IMR-90 (cell line): ENCODE results near the gene WASF1. TPM values are rescaled to one million over a fixed set of nuclear protein-coding genes. Genes with fewer than 3 reads are reported as not detected.

ENCODE experiments used
- ATAC-seq: fragments of 200-7000 bp; cut with Tn5 transposase; 2 replicates; pipeline ENCODE4 v1.9.1; 2020; ENCODE audit warnings: low read depth, mild to moderate bottlenecking, moderate library complexity
- BruUV-seq: library from RNA; stranded (reverse); fragments of 400-500 nt; replicated peaks from 2 replicates; lab custom pipeline; 2021; lab: Mats Ljungman, UMichigan
- CTCF ChIA-PET: fragments of 300-600 bp; formaldehyde crosslinking; extraction: SDS; loops from one replicate; lab custom pipeline; 2021; ENCODE audit warnings: antibody characterized with exemption; lab: Yijun Ruan, JAX
- POLR2A ChIA-PET: fragments of 300-600 bp; sonication (Branson Sonifier 250); formaldehyde crosslinking; loops from one replicate; lab custom pipeline; 2022; ENCODE audit warnings: antibody characterized with exemption; ENCODE audit not compliant: unreplicated experiment; lab: Charles Lee
- DNase-seq: peaks from one replicate; pipeline ENCODE4 v3.0.0; 2013
- H2AFZ ChIP-seq: replicated peaks from 2 replicates; pipeline ENCODE3; 2013; ENCODE audit warnings: low read length, mild to moderate bottlenecking; ENCODE audit not compliant: poor library complexity
- H2AK5ac ChIP-seq: 2 replicates; pipeline ENCODE4 v1.6.1; 2013; ENCODE audit warnings: low read depth, low read length, inconsistent platforms
- H2AK9ac ChIP-seq: replicated peaks from 2 replicates; pipeline ENCODE3; 2013; ENCODE audit warnings: mild to moderate bottlenecking, low read depth, low read length, moderate library complexity; ENCODE audit not compliant: poor library complexity
- H2BK120ac ChIP-seq: 2 replicates; pipeline ENCODE4 v1.6.1; 2013; ENCODE audit warnings: low read depth, low read length, inconsistent platforms
- H2BK15ac ChIP-seq: 3 replicates; pipeline ENCODE4 v1.6.1; 2013; ENCODE audit warnings: low read depth, low read length, inconsistent platforms
- H2BK20ac ChIP-seq: 2 replicates; pipeline ENCODE4 v1.6.1; 2013; ENCODE audit warnings: low read depth, mild to moderate bottlenecking, inconsistent platforms, low read length, moderate library complexity
- H2BK5ac ChIP-seq: 2 replicates; pipeline ENCODE4 v1.6.1; 2013; ENCODE audit warnings: mild to moderate bottlenecking, low read depth, low read length, inconsistent platforms; ENCODE audit not compliant: poor library complexity, severe bottlenecking
- H3K14ac ChIP-seq: replicated peaks from 2 replicates; pipeline ENCODE4 v1.6.1; 2013; ENCODE audit warnings: low read depth, low read length, inconsistent platforms
- H3K18ac ChIP-seq: 2 replicates; pipeline ENCODE4 v1.6.1; 2013; ENCODE audit warnings: low read depth, low read length, control low read depth
- H3K23ac ChIP-seq: 2 replicates; pipeline ENCODE4 v1.6.1; 2013; ENCODE audit warnings: low read depth, low read length, inconsistent platforms
- H3K27ac ChIP-seq: 2 replicates; pipeline ENCODE4 v1.5.1; 2013; ENCODE audit warnings: mild to moderate bottlenecking, control low read depth, low read length; ENCODE audit not compliant: insufficient read depth
- H3K27me3 ChIP-seq: 2 replicates; pipeline ENCODE4 v1.6.1; 2013; ENCODE audit warnings: low read length; ENCODE audit not compliant: control insufficient read depth, insufficient read depth
- H3K36me3 ChIP-seq: 2 replicates; pipeline ENCODE4 v1.6.1; 2013; ENCODE audit warnings: low read length, mixed read lengths; ENCODE audit not compliant: control insufficient read depth, insufficient read depth
- H3K4ac ChIP-seq: 2 replicates; pipeline ENCODE4 v1.6.1; 2013; ENCODE audit warnings: low read depth, low read length, inconsistent platforms
- H3K4me1 ChIP-seq: 2 replicates; pipeline ENCODE4 v1.6.1; 2013; ENCODE audit warnings: low read length, mixed read lengths; ENCODE audit not compliant: control insufficient read depth, insufficient read depth
- H3K4me2 ChIP-seq: 2 replicates; pipeline ENCODE4 v1.6.1; 2013; ENCODE audit warnings: low read depth, mild to moderate bottlenecking, control low read depth, low read length, moderate library complexity
- H3K4me3 ChIP-seq: 2 replicates; pipeline ENCODE4 v1.5.1; 2013; ENCODE audit warnings: low read depth, mild to moderate bottlenecking, control low read depth, low read length, moderate library complexity; ENCODE audit not compliant: insufficient read depth
- H3K56ac ChIP-seq: 2 replicates; pipeline ENCODE4 v1.6.1; 2013; ENCODE audit warnings: low read length, inconsistent platforms; ENCODE audit not compliant: insufficient read depth; ENCODE audit errors: extremely low read depth
- H3K79me1 ChIP-seq, 2 experiments: 2 replicates each; pipeline ENCODE4 v1.6.1; 2013; ENCODE audit warnings: low read length in 2 of 2, inconsistent platforms in 1 of 2, low read depth in 1 of 2
- H3K9ac ChIP-seq: 2 replicates; pipeline ENCODE4 v1.6.1; 2013; ENCODE audit warnings: low read depth, low read length, control low read depth
- H3K9me1 ChIP-seq: 2 replicates; pipeline ENCODE4 v1.6.1; 2013; ENCODE audit warnings: low read length, inconsistent platforms; ENCODE audit not compliant: insufficient read depth
- H3K9me3 ChIP-seq: 2 replicates; pipeline ENCODE4 v1.6.1; 2013; ENCODE audit warnings: low read length; ENCODE audit not compliant: control insufficient read depth, insufficient read depth
- H4K20me1 ChIP-seq: 2 replicates; pipeline ENCODE4 v1.6.1; 2013; ENCODE audit warnings: low read length, inconsistent platforms; ENCODE audit not compliant: insufficient read depth
- H4K5ac ChIP-seq: 2 replicates; pipeline ENCODE4 v1.6.1; 2013; ENCODE audit warnings: mild to moderate bottlenecking, low read depth, low read length, control low read depth
- H4K8ac ChIP-seq, 2 experiments: 2 replicates each; pipeline ENCODE4 v1.6.1; 2013; ENCODE audit warnings: low read depth in 2 of 2, low read length in 2 of 2, control low read depth in 1 of 2, inconsistent platforms in 1 of 2
- H4K91ac ChIP-seq: 2 replicates; pipeline ENCODE4 v1.6.1; 2013; ENCODE audit warnings: low read depth, low read length, inconsistent platforms; ENCODE audit not compliant: insufficient read depth
- CEBPB ChIP-seq: IDR thresholded peaks from 2 replicates; pipeline ENCODE4 v1.6.1; 2012; ENCODE audit warnings: low read depth, low read length, improper control_type of control experiment
- CHD1 ChIP-seq: IDR thresholded peaks from 2 replicates; pipeline ENCODE4 v1.6.1; 2012; ENCODE audit warnings: low read depth, low read length, improper control_type of control experiment
- WGBS, 2 experiments: methylation state at CpG; one replicate each; pipeline versions ENCODE4 v1.1.5 to v1.1.7; 2013; ENCODE audit warnings: missing lambda C conversion rate in 2 of 2; ENCODE audit not compliant: insufficient read length in 1 of 2; ENCODE audit errors: extremely low coverage in 2 of 2; 5-methylcytosine and 5-hydroxymethylcytosine counted together
- dilution Hi-C: fragments of 300-500 bp; cut with HindIII; formaldehyde crosslinking; loops from one replicate; pipeline ENCODE4 v1.14.3; 2018; ENCODE audit warnings: low sequenced_read_pairs; ENCODE audit not compliant: unreplicated experiment
- in situ Hi-C: fragments of 300-500 bp; cut with MboI; formaldehyde crosslinking; loops from 3 replicates; pipeline ENCODE4 v1.14.3; 2019; ENCODE audit warnings: low sequenced_read_pairs, inconsistent platforms, mixed read lengths
- intact Hi-C: fragments of 100-400 bp; cut with micrococcal nuclease; formaldehyde crosslinking; loops from 2 replicates; pipeline ENCODE4 v1.10.0; 2022
- polyA plus RNA-seq, 3 experiments: library from polyadenylated mRNA; depleted of rRNA; stranded (reverse); fragments of >200 nt; gene quantifications; 2 replicates each; pipeline ENCODE4 v1.2.3, GENCODE V29; 2012; ENCODE audit warnings: low replicate concordance in 1 of 3
- total RNA-seq: library from RNA; depleted of rRNA; stranded (reverse); fragments of >200 nt; gene quantifications from 2 replicates; pipeline ENCODE4 v1.2.3, GENCODE V29; 2012
- TF ChIP-seq, protein P1 (sequence below): fragments of 150-350 bp; IDR thresholded peaks from 2 replicates; pipeline ENCODE4 v1.6.1; 2016; ENCODE audit warnings: low read depth, mild to moderate bottlenecking, low read length, moderate library complexity, borderline replicate concordance

The WASF1 gene
- total and polyA plus RNA-seq, 2 of the 4 experiments (the other 2 are of a cell fraction), result 3.0 to 17.3 TPM

DNA sequence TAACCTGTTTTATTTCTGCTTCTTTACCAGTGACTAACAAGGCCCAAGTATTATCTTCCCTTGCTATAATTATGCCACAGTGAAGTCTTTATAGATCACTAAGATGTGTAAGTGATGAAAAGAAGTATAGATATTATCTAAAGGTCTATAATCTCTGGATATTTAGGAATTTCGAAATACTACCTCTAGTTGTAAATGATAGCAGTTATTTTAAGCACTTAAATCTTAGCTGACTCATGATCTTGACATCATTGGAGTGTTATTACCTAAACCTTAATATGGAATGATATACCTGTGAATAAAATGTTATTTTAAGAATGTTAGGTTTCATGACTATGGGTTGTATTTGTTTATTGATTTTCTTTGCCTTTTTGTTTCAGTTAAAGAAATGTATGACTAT is 32.3 kb upstream of the WASF1 start:
- H2BK5ac ChIP-seq, result no peak overlapping the region
- ATAC-seq (no peak), DNase-seq (no peak)
- H3K18ac ChIP-seq, result no peak overlapping the region
- H3K27me3 ChIP-seq, result no peaks in the 10 kb centered on the region
- H2AFZ ChIP-seq, result no peak overlapping the region
- POLR2A ChIA-PET, result no interaction called here
- peaks cover 4% of the 10 kb centered on the region; the same call in 1 of the 2 replicates for H3K9me1 ChIP-seq
- H3K79me1 ChIP-seq, result no peaks in the 10 kb centered on the region
- intact Hi-C loops, result no loop called here
- H3K4me3 ChIP-seq, result no peak overlapping the region
- H2BK20ac ChIP-seq, result no peak overlapping the region
- no peak overlapping the region for H2AK5ac ChIP-seq
- H2BK120ac ChIP-seq, result no peak overlapping the region
- no peaks in the 10 kb centered on the region for H4K20me1 ChIP-seq
- peaks cover 17% of the 10 kb centered on the region for H3K36me3 ChIP-seq
- dilution Hi-C loops, result no loop called here
- in situ Hi-C loops, result no loop called here
- no TSS peak for BruUV-seq
- TF ChIP-seq CHD1 (no peak), CEBPB (0 out of 2 replicates have a peak, but pooled peaks have one; percentile 31)
- TF ChIP-seq, protein P1, sequence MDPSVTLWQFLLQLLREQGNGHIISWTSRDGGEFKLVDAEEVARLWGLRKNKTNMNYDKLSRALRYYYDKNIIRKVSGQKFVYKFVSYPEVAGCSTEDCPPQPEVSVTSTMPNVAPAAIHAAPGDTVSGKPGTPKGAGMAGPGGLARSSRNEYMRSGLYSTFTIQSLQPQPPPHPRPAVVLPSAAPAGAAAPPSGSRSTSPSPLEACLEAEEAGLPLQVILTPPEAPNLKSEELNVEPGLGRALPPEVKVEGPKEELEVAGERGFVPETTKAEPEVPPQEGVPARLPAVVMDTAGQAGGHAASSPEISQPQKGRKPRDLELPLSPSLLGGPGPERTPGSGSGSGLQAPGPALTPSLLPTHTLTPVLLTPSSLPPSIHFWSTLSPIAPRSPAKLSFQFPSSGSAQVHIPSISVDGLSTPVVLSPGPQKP, result no peak
- no peak overlapping the region for H4K8ac ChIP-seq
- no peak overlapping the region for H3K4ac ChIP-seq
- H3K56ac ChIP-seq, result no peak overlapping the region
- no peak overlapping the region for H2AK9ac ChIP-seq
- no peak overlapping the region for H3K9ac ChIP-seq
- no CpG with 5 or more reads among the region's 1 CpG for WGBS, 2 experiments
- no peak overlapping the region for H3K23ac ChIP-seq
- no peak overlapping the region for H4K5ac ChIP-seq
- CTCF ChIA-PET, result no interaction called here
- H3K9me3 ChIP-seq, result no peaks in the 10 kb centered on the region
- no peak overlapping the region for H3K27ac ChIP-seq
- no peak overlapping the region for H4K91ac ChIP-seq
- no peak overlapping the region for H2BK15ac ChIP-seq
- H3K14ac ChIP-seq, result no peak overlapping the region
- no peak overlapping the region for H3K4me2 ChIP-seq
- H3K4me1 ChIP-seq, result no peaks in the 10 kb centered on the region
